Activated CD8-positive, alpha-beta memory T cell treated with anti-CD3 and anti-CD28 coated beads, Interleukin-2, amount 10 ng/mL, durations not matched to agents 7 days and 5 days (primary cell): ENCODE measurements around the gene MOSPD3. TPM values are rescaled to one million over a fixed set of nuclear protein-coding genes. Genes with fewer than 3 reads are reported as not detected.

Experiments
- ATAC-seq: fragments of 150-1000 bp; cut with Tn5 transposase; one replicate; pipeline ENCODE4 v1.10.0; 2021; ENCODE audit warnings: moderate library complexity
- CTCF ChIA-PET: fragments of 350-600 bp; sonication (Branson Sonifier 250); formaldehyde crosslinking; loops from one replicate; lab custom pipeline; 2021; ENCODE audit warnings: antibody characterized with exemption; lab: Charles Lee
- DNase-seq: peaks from one replicate; pipeline ENCODE4 v3.0.0-alpha.2; 2020
- H3K27ac Mint-ChIP-seq: one replicate; pipeline ENCODE4 v1.8.0; 2021; ENCODE audit warnings: mild to moderate bottlenecking, mixed read lengths
- H3K27me3 Mint-ChIP-seq: one replicate; pipeline ENCODE4 v1.8.0; 2021; ENCODE audit warnings: mixed read lengths
- H3K36me3 Mint-ChIP-seq: one replicate; pipeline ENCODE4 v1.8.0; 2021; ENCODE audit warnings: mild to moderate bottlenecking, mixed read lengths
- H3K4me1 Mint-ChIP-seq: one replicate; pipeline ENCODE4 v1.8.0; 2021; ENCODE audit warnings: mixed read lengths
- H3K4me3 Mint-ChIP-seq: one replicate; pipeline ENCODE4 v1.8.0; 2021; ENCODE audit warnings: mild to moderate bottlenecking, moderate library complexity, mixed read lengths
- H3K9me3 Mint-ChIP-seq: one replicate; pipeline ENCODE4 v1.8.0; 2022; ENCODE audit warnings: low read depth, mixed read lengths
- total RNA-seq, 2 experiments: library from RNA; stranded (reverse); gene quantifications; one replicate each; pipeline ENCODE4 v1.2.3, GENCODE V29; 2021

Gene MOSPD3
- total RNA-seq, 2 experiments from 2014 or later: 22.2 to 28.8 TPM

DNA sequence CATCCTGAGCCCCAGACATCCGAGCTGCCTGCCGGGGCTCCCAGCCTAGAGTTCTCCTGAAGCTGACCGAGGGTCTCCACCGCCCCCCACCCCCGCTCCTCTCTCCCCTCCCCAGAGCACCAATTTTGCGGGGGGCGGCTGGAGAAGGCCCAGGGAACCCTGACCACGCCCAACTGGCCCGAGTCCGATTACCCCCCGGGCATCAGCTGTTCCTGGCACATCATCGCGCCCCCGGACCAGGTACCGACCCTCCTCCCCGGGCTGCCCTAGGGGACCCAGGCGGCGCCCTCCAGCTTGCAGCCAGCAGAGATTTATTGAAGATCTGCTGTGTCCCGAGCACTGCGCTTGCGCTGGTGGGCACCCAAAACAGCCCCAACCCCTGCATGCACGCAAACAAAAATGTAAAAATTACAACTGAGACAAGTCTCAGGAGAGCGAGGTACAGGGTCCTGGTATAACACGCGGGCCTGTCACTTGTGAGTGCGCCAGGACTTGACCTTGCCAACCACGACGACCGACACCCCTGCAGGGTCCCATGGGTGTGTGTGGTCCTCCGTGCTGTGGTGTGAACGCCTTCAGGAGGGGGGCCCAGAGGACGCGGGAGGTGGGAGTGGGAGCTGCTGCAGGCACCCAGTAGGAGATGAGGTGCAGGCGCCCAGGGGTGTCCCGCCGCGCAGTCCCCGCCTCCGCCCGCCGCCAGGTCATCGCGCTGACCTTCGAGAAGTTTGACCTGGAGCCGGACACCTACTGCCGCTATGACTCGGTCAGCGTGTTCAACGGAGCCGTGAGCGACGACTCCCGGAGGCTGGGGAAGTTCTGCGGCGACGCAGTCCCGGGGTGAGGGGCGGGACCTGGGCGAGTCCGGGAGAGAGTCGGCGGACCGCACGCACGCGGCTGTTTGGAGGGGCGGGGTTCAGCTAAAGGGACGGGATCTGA, 7.1 kb upstream of the MOSPD3 start:
- CTCF ChIA-PET: interaction anchor here (0.5 to 5.0 kb wide), 11 partner anchors 20 to 128 kb away, joined by 3 to 41 read pairs (median 4); partner anchors contain the start of genes FBXO24, GIGYF1, LRCH4 and POP7
- DNase-seq: peak; percentile 58
- Mint-ChIP-seq H3K4me3 (peak overlapping the region; percentile 86), H3K36me3 (no peaks in the 10 kb centered on the region), H3K9me3 (no peaks in the 10 kb centered on the region), H3K27me3 (peaks cover 5% of the 10 kb centered on the region), H3K27ac (peak overlapping the region; percentile 63), H3K4me1 (peaks cover 21% of the 10 kb centered on the region)
- ATAC-seq: peak; percentile 9

DNA sequence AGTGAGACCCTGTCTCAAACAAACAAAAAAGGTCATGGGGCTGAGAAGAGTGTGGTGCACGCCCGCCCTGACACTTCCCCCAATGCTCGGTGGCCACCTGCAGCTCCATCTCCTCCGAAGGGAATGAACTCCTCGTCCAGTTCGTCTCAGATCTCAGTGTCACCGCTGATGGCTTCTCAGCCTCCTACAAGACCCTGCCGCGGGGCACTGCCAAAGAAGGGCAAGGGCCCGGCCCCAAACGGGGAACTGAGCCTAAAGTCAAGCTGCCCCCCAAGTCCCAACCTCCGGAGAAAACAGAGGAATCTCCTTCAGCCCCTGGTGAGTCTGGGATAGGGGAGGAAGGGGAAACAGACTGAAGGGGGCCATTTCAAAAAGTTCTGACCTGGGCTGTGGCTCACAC, 6.0 kb upstream of the MOSPD3 start:
- no peaks in the 10 kb centered on the region for H3K36me3 Mint-ChIP-seq
- peaks cover 5% of the 10 kb centered on the region for H3K27me3 Mint-ChIP-seq
- peaks cover 25% of the 10 kb centered on the region for H3K4me1 Mint-ChIP-seq
- no peak overlapping the region for H3K27ac Mint-ChIP-seq
- CTCF ChIA-PET: interaction anchor here (0.7 to 5.0 kb wide), 8 partner anchors 18 to 246 kb away, joined by 3 to 41 read pairs (median 4); partner anchors contain the start of genes FBXO24, GIGYF1, LRCH4 and SLC12A9
- no peak overlapping the region for H3K4me3 Mint-ChIP-seq
- no peaks in the 10 kb centered on the region for H3K9me3 Mint-ChIP-seq
- ATAC-seq: no peak
- DNase-seq: no peak

DNA sequence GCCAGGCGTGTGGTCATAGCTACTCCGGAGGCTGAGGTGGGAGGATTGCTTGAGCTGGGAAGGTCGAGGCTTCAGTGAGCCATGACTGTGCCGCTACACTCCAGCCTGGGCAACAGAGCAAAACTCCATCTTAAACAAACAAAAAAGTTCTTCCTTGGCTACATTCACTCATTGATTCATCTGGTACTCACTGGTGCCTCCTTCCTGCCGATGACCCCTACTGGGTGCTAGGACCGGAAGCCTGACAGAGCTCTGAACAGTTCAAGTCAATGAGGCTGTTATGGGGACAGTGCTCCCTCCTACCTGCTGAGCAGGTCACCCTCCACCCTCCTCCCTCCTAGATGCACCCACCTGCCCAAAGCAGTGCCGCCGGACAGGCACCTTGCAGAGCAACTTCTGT, 5.2 kb upstream of the MOSPD3 start:
- Mint-ChIP-seq H3K4me3 (no peak overlapping the region), H3K9me3 (no peaks in the 10 kb centered on the region), H3K36me3 (no peaks in the 10 kb centered on the region), H3K27ac (no peak overlapping the region), H3K27me3 (peaks cover 5% of the 10 kb centered on the region), H3K4me1 (peaks cover 29% of the 10 kb centered on the region)
- ATAC-seq (no peak), DNase-seq (no peak)
- CTCF ChIA-PET: interaction anchor here (0.7 to 5.0 kb wide), 8 partner anchors 16 to 245 kb away, joined by 3 to 41 read pairs (median 4); partner anchors contain the start of genes FBXO24, GIGYF1, LRCH4 and SLC12A9

DNA sequence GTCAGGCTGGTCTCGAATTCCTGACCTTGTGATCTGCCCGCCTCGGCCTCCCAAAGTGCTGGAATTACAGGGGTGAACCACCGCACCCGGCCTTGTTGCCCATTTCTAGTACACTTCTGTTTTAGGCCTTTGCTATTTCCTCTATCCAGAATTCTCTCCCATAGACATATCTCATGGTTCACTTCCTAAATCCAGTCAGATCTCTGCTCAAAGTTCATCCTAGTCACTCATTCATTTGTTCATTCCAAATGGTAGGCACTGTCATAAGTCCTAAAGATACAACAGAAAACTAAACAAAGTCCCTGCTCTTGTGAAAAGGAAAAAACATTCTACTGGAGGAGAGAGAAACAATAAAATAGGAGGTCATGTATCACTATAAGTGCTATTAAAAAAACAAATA, 2.4 kb upstream of the MOSPD3 start:
- Mint-ChIP-seq H3K36me3 (peaks cover 2% of the 10 kb centered on the region), H3K27me3 (peaks cover 5% of the 10 kb centered on the region), H3K4me1 (peaks cover 34% of the 10 kb centered on the region), H3K4me3 (no peak overlapping the region), H3K27ac (no peak overlapping the region), H3K9me3 (no peaks in the 10 kb centered on the region)
- no peak for ATAC-seq
- DNase-seq: no peak
- CTCF ChIA-PET: no interaction called here

DNA sequence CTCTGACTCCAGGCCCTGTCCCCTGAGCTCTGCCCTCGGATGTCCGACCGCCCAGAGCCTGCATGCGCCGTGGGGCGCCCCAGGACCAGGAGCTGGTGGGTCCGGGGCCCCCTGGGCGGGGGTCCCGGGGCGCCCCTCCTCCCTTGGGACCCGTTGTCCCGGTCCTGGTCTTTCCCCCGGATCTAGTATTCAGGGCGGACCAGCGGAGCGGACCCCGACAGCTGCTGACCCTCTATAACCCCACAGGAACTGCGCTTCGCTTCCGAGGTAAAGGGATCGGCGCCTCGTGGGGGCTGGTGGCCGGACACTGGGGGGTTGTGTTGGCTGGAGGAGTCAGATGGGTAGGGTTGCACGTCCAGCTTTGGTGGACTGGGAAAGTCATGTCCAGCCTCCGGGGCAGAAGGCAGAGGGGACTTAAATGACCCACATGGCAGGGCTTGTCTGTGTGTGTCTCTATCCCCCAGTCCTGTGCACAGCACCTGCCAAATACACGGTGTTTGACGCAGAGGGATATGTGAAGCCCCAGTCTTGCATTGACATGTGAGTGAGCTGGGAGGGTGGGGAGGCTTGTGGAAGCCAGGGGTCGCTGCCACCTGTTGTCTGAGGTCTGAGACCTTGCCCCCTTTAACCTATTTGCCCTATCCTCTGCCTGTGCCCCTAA, 520 bp downstream of the MOSPD3 start:
- Mint-ChIP-seq H3K36me3 (peaks cover 2% of the 10 kb centered on the region), H3K4me1 (peaks cover 22% of the 10 kb centered on the region), H3K27me3 (no peaks in the 10 kb centered on the region), H3K27ac (peak overlapping the region; percentile 57), H3K4me3 (peak overlapping the region; percentile 87), H3K9me3 (no peaks in the 10 kb centered on the region)
- ATAC-seq (peak; percentile 4), DNase-seq (peak; percentile 54)
- CTCF ChIA-PET: interaction anchor here (0.6 to 5.3 kb wide), 24 partner anchors 8 to 204 kb away, joined by 3 to 49 read pairs (median 4); partner anchors contain the start of genes FBXO24, GIGYF1, LRCH4 and MEPCE

DNA sequence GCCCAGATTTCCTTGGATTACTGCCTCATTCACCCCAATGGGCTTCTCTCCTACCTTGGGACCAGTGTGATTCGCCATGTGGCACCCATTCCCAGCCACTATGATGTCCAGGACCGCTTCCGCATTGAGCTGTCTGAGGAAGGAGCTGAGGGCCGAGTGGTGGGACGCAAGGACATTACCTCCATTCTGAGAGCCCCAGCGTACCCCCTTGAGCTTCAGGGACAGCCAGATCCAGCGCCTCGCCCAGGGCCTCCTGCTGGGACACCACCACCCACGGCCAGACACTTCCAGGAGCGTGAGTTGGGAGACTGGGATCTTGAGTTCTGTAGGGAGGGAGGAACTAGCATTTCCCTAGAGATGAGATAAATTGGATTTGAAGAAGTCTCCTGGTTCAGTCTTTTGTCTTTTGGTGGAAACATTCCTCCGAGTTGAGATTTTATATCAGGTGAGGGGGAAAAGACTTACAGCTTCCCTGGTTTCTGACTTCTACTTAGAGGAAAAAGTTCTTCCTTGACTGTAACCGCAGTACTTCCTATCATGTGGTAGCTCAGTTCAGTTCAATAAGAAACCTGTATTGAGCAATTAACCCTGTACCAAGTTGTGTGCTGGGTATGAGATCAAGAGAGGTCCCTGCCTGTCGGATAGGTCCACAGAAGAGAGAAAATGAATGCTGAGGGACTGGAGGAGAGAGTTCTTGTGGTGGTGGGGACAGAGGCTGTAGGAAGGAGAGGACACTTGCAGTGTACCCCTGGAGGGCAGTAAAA, 1.3 kb downstream of the MOSPD3 start:
- H3K36me3 Mint-ChIP-seq: peaks cover 2% of the 10 kb centered on the region
- H3K27me3 Mint-ChIP-seq: no peaks in the 10 kb centered on the region
- no peak overlapping the region for H3K27ac Mint-ChIP-seq
- no peaks in the 10 kb centered on the region for H3K9me3 Mint-ChIP-seq
- DNase-seq: no peak
- peaks cover 22% of the 10 kb centered on the region for H3K4me1 Mint-ChIP-seq
- ATAC-seq: no peak
- CTCF ChIA-PET: interaction anchor here (0.6 to 5.3 kb wide), 14 partner anchors 8 to 186 kb away, joined by 3 to 49 read pairs (median 8); partner anchors contain the start of genes GIGYF1, MEPCE and POP7
- peak overlapping the region; percentile 80 for H3K4me3 Mint-ChIP-seq

DNA sequence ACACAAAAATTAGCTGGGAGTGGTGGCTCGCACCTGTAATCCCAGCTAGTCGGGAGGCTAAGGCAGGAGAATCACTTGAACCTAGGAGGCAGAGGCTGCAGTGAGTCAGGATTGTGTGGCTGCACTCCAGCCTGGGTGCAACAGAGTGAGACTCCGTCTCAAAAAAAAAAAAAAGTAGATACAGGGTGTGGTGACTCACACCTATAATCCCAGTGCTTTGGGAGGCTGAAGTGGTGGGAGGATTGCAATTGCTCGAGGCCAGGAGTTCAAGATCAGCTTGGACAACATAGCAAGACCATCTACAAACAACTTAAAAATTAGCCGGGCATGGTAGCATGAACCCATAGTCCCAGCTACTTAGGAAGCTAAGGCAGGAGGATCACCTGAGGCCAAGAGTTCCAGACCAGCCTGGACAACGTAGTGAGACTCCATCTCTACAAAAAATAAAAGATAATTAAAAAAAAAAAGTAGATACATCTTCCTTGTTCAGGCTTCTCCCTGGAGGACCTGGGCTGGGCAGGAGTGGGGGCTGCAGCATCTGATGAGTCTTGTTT, 2.0 kb downstream of the MOSPD3 start:
- DNase-seq: no peak
- CTCF ChIA-PET: interaction anchor here (0.9 to 5.3 kb wide), 6 partner anchors 10 to 111 kb away, joined by 3 to 49 read pairs (median 9); partner anchors contain the start of gene GIGYF1
- no peaks in the 10 kb centered on the region for H3K9me3 Mint-ChIP-seq
- no peak overlapping the region for H3K27ac Mint-ChIP-seq
- no peak overlapping the region for H3K4me3 Mint-ChIP-seq
- no peaks in the 10 kb centered on the region for H3K27me3 Mint-ChIP-seq
- peaks cover 2% of the 10 kb centered on the region for H3K36me3 Mint-ChIP-seq
- H3K4me1 Mint-ChIP-seq: peaks cover 22% of the 10 kb centered on the region
- no peak for ATAC-seq

DNA sequence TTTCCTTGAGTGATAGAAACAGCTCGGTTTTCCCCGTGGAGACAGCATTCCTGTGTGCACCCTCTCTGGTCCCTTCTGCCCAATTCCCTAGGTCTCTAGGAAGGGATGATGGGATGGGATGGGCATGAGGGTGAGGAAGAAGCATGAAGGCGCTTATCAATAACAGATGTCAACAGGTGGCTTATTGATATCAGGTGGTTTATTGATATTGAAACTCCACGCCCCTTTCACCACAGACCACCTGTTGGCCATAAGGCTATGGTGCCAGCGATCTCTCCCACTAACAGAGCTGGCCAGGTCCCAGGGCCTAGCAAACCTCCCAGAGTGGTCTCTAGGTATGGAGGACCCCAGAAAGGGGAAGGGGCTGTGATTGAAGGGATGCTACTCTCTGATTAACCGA, 7.9 kb downstream of the MOSPD3 start:
- Mint-ChIP-seq H3K4me1 (peaks cover 16% of the 10 kb centered on the region), H3K4me3 (no peak overlapping the region), H3K27ac (no peak overlapping the region), H3K36me3 (peaks cover 1% of the 10 kb centered on the region), H3K27me3 (no peaks in the 10 kb centered on the region), H3K9me3 (no peaks in the 10 kb centered on the region)
- no peak for DNase-seq
- no peak for ATAC-seq
- CTCF ChIA-PET: interaction anchor here (1.7 to 2.2 kb wide), 2 partner anchors 8 to 10 kb away, joined by 7 read pairs; partner anchors contain the start of gene MOSPD3

DNA sequence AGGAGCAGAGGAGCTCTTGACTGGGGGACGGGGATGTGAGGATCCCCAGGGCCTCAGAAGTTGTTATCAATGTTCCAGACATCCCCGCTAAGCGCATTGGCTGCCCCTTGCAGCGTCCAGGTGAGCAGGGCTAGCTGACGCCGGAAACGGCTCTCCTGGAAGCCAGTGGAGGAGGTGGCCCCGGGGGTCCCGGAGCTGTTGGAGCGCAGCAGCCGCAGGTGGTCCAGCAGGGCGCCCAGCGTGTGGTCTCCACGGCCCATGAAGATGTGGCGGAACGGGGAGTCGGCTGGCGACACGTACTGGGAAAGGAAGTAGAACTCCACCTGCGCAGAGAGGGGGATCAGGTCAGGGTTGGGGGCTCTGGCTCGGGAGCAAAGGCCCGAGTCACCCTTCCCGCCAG, 8.5 kb downstream of the MOSPD3 start:
- CTCF ChIA-PET: interaction anchor here (1.7 to 2.2 kb wide), 2 partner anchors 9 kb away, joined by 7 read pairs; partner anchors contain the start of gene MOSPD3
- Mint-ChIP-seq H3K36me3 (peaks cover 1% of the 10 kb centered on the region), H3K9me3 (no peaks in the 10 kb centered on the region), H3K4me3 (no peak overlapping the region), H3K27me3 (no peaks in the 10 kb centered on the region), H3K27ac (no peak overlapping the region), H3K4me1 (peaks cover 22% of the 10 kb centered on the region)
- ATAC-seq (no peak), DNase-seq (no peak)

DNA sequence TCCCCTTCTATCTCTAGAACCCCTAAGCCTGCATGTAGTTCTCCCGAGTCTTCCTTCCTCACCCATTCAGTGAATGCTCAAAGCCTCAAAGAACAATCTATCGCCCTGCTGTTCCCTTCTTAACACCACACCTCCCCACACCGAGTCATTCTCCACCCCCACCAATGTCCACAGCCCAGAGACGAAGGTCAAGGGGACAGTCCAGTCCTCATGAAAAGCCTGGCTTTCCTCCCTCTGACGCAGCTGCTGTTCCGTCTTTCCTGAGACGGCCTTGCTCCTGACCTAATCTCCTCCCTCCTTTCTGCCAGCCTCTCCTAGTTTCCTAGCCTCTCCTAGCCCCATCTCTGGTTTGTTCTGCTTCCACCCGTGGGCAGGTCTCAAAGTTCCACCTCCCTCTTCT, 9.2 kb downstream of the MOSPD3 start:
- no peak for ATAC-seq
- H3K4me1 Mint-ChIP-seq: peaks cover 29% of the 10 kb centered on the region
- H3K4me3 Mint-ChIP-seq: no peak overlapping the region
- no peak for DNase-seq
- no peak overlapping the region for H3K27ac Mint-ChIP-seq
- no peaks in the 10 kb centered on the region for H3K9me3 Mint-ChIP-seq
- CTCF ChIA-PET: interaction anchor here (1.0 to 2.2 kb wide), 2 partner anchors 9 to 11 kb away, joined by 5 to 7 read pairs; partner anchors contain the start of gene MOSPD3
- H3K36me3 Mint-ChIP-seq: peaks cover 1% of the 10 kb centered on the region
- no peaks in the 10 kb centered on the region for H3K27me3 Mint-ChIP-seq

DNA sequence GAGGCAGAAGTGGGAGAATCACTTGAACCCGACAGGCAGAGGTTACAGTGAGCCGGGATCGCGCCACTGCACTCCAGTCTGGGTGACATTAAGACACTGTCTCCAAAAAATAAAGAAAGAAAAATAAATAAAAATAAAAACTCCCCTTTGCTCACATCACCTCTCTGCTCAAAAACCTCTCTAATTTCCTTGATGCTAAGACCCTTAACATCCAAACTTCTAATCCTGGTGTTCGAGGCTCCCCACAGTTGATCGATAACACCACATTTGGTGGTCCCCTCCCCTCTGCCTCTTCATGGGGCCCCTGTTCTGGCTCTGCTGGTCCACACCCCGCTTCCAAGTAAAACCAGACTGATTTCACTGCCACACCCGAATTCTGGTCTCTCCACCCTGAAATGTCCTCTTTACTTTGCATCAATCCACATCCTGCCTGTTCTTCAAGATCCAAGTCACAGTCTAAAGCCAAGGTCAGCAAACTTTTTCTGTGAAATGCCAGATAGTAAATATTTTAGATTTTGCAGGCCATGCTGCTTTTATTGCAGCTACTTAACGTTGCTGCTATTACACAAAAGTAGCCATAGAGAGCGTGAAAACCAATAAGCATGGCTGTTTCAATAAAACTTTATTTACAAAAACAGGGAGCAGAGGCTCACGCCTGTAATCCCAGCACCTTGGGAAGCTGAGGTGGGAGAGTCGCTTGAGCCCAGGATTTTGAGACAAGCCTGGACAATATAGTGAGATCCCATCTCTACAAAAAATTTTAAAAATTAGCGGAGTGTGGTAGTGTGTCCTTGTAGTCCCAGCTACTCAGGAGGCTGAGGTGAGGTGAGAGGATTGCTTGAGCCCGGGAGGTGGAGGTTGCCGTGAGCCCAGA, 11.8 kb downstream of the MOSPD3 start:
- H3K27me3 Mint-ChIP-seq: no peaks in the 10 kb centered on the region
- peaks cover 40% of the 10 kb centered on the region for H3K4me1 Mint-ChIP-seq
- H3K4me3 Mint-ChIP-seq: peak overlapping the region; percentile 0
- H3K9me3 Mint-ChIP-seq: no peaks in the 10 kb centered on the region
- CTCF ChIA-PET: interaction anchor here (0.7 to 4.8 kb wide), 7 partner anchors 9 to 511 kb away, joined by 3 to 21 read pairs (median 4); partner anchors contain the start of genes MOSPD3 and POP7
- DNase-seq (peak; percentile 62), ATAC-seq (no peak)
- H3K27ac Mint-ChIP-seq: peak overlapping the region; percentile 82
- H3K36me3 Mint-ChIP-seq: peaks cover 3% of the 10 kb centered on the region
